Measurements from ENCODE around the gene EML4.

Gene EML4

GRCh38 chr2:42307180-42307579 lies 138.0 kb downstream of the EML4 start:
- DNase-seq (ENCODE audit: low read depth), result no peak

GRCh38 chr2:42309366-42309765 lies 140.2 kb downstream of the EML4 start:
- no peak for DNase-seq (ENCODE audit: low read depth)

- DNase-seq (ENCODE audit: low read depth), result no peak
Observed at GRCh38 chr2:42310007-42310515, 140.9 kb downstream of the EML4 start.

- no peak for DNase-seq (ENCODE audit: low read depth)
Observed at GRCh38 chr2:42312106-42312505, 143.0 kb downstream of the EML4 start.

- peak; percentile 83 for DNase-seq (ENCODE audit: low read depth)
Observed at GRCh38 chr2:42314892-42315468, 145.8 kb downstream of the EML4 start.

- DNase-seq (ENCODE audit: low read depth), result no peak
Observed at GRCh38 chr2:42315844-42316470, 146.8 kb downstream of the EML4 start.

GRCh38 chr2:42316910-42317309 lies 147.8 kb downstream of the EML4 start:
- DNase-seq (ENCODE audit: low read depth), result no peak

- DNase-seq (ENCODE audit: low read depth), result no peak
Observed at GRCh38 chr2:42317486-42317885, 148.3 kb downstream of the EML4 start.

GRCh38 chr2:42317945-42318344 lies 148.8 kb downstream of the EML4 start:
- no peak for DNase-seq (ENCODE audit: low read depth)

GRCh38 chr2:42319265-42319664 lies 150.1 kb downstream of the EML4 start:
- no peak for DNase-seq (ENCODE audit: low read depth)

GRCh38 chr2:42321452-42322064 lies 152.4 kb downstream of the EML4 start:
- no peak for DNase-seq (ENCODE audit: low read depth)

- no peak for DNase-seq (ENCODE audit: low read depth)
Observed at GRCh38 chr2:42324244-42324643, 155.1 kb downstream of the EML4 start.

GRCh38 chr2:42324949-42325348 lies 155.8 kb downstream of the EML4 start:
- DNase-seq (ENCODE audit: low read depth), result no peak

GRCh38 chr2:42325609-42326008 lies 156.5 kb downstream of the EML4 start:
- DNase-seq (ENCODE audit: low read depth), result no peak

- DNase-seq (ENCODE audit: low read depth), result no peak
Observed at GRCh38 chr2:42327125-42327524, 158.0 kb downstream of the EML4 start.

GRCh38 chr2:42328148-42328833 lies 159.1 kb downstream of the EML4 start:
- peak; percentile 30 for DNase-seq (ENCODE audit: low read depth)

- no peak for DNase-seq (ENCODE audit: low read depth)
Observed at GRCh38 chr2:42328923-42329322, 159.8 kb downstream of the EML4 start.

- no peak for DNase-seq (ENCODE audit: low read depth)
Observed at GRCh38 chr2:42329736-42330135, 160.6 kb downstream of the EML4 start.

GRCh38 chr2:42331569-42332284 lies 162.6 kb downstream of the EML4 start:
- peak; percentile 16 for DNase-seq (ENCODE audit: low read depth)

GRCh38 chr2:42332575-42332974 lies 163.4 kb downstream of the EML4 start:
- DNase-seq (ENCODE audit: low read depth), result no peak

- DNase-seq (ENCODE audit: low read depth), result no peak
Observed at GRCh38 chr2:42333579-42333978, 164.4 kb downstream of the EML4 start.

GRCh38 chr2:42334220-42334619 lies 165.1 kb downstream of the EML4 start:
- no peak for DNase-seq (ENCODE audit: low read depth)
